C4-2B (cell line): ENCODE data around the gene EVA1C.

Experiments used
- CTCF ChIP-seq: fragments of 450-650 bp; conservative IDR thresholded peaks from 2 replicates; pipeline ENCODE4 v1.5.1; 2017; ENCODE audit warnings: mild to moderate bottlenecking
- ZFX ChIP-seq: fragments of 450-650 bp; IDR thresholded peaks from 2 replicates; pipeline ENCODE4 v1.6.1; 2017

- TF ChIP-seq CTCF (no peak), ZFX (no peak)
These were observed 48.1 kb upstream of the EVA1C start for GRCh38 chr21:32364387-32364786.
